K562 (cell line): ENCODE results near the gene H3-3A. TPM values are rescaled to one million over a fixed set of nuclear protein-coding genes. Genes with fewer than 3 reads are reported as not detected.

Experiments
- BRD4 ChIP-seq: fragments of 200-600 bp; sonication (generic); IDR thresholded peaks from 2 replicates; pipeline ENCODE4 v1.6.1; 2017; ENCODE audit warnings: inconsistent platforms
- CHD2 ChIP-seq: IDR thresholded peaks from 2 replicates; pipeline ENCODE4 v1.6.1; 2011; ENCODE audit warnings: low read depth, low read length
- CREM ChIP-seq: IDR thresholded peaks from 2 replicates; pipeline ENCODE4 v1.6.1; 2014; ENCODE audit warnings: antibody characterized with exemption, low read depth
- DPF2 ChIP-seq: fragments of 450-650 bp; IDR thresholded peaks from 2 replicates; pipeline ENCODE4 v1.6.1; 2016
- GABPB2 ChIP-seq: fragments of 250-450 bp; sonication (Bioruptor Pico); conservative IDR thresholded peaks from 2 replicates; pipeline ENCODE4 v1.5.1; 2021; ENCODE audit warnings: mild to moderate bottlenecking
- HNRNPH1 ChIP-seq: fragments of 200-400 bp; formaldehyde crosslinking; optimal IDR thresholded peaks from 2 replicates; pipeline ENCODE3; 2017; ENCODE audit warnings: low read depth, mild to moderate bottlenecking, low read length, moderate library complexity
- L3MBTL2 ChIP-seq: fragments of 450-650 bp; IDR thresholded peaks from 2 replicates; pipeline ENCODE4 v1.6.1; 2016; ENCODE audit warnings: mild to moderate bottlenecking, moderate library complexity
- LARP7 ChIP-seq: fragments of 450-650 bp; IDR thresholded peaks from 2 replicates; pipeline ENCODE4 v1.6.1; 2016
- MTA3 ChIP-seq: fragments of 450-650 bp; formaldehyde crosslinking; IDR thresholded peaks from 2 replicates; pipeline ENCODE4 v1.6.1; 2017; ENCODE audit warnings: mild to moderate bottlenecking, borderline replicate concordance
- NFXL1 ChIP-seq: fragments of 450-650 bp; formaldehyde crosslinking; IDR thresholded peaks from 2 replicates; pipeline ENCODE4 v1.4.0; 2021; ENCODE audit warnings: mild to moderate bottlenecking
- PHF21A ChIP-seq: fragments of 450-650 bp; IDR thresholded peaks from 2 replicates; pipeline ENCODE4 v1.6.1; 2017; ENCODE audit warnings: low read depth, borderline replicate concordance
- PML ChIP-seq: IDR thresholded peaks from 2 replicates; pipeline ENCODE4 v1.6.1; 2012; ENCODE audit warnings: low read length, inconsistent platforms
- SIN3B ChIP-seq: fragments of 450-650 bp; IDR thresholded peaks from 2 replicates; pipeline ENCODE4 v1.6.1; 2017; ENCODE audit warnings: low read depth, mild to moderate bottlenecking, moderate library complexity
- SREBF1 ChIP-seq: fragments of 150-350 bp; IDR thresholded peaks from 2 replicates; pipeline ENCODE4 v1.6.1; 2014; ENCODE audit warnings: antibody characterized with exemption, low read depth, low read length, borderline replicate concordance
- STAG1 ChIP-seq: sonication (generic); formaldehyde crosslinking; IDR thresholded peaks from 2 replicates; pipeline ENCODE4 v1.5.0; 2020; ENCODE audit warnings: missing genetic modification reagents, borderline replicate concordance
- TARDBP ChIP-seq: fragments of 450-650 bp; IDR thresholded peaks from 2 replicates; pipeline ENCODE4 v1.6.1; 2016
- ZNF134 ChIP-seq: fragments of 250-450 bp; sonication (Bioruptor Pico); conservative IDR thresholded peaks from 2 replicates; pipeline ENCODE4 v1.4.0; 2020
- ZNF197 ChIP-seq: fragments of 200-800 bp; sonication (Bioruptor generic); IDR thresholded peaks from 2 replicates; pipeline ENCODE4 v1.6.1; 2016; ENCODE audit warnings: low read depth, missing genetic modification characterization, missing compliant biosample characterization
- ZZZ3 ChIP-seq: fragments of 450-650 bp; IDR thresholded peaks from 2 replicates; pipeline ENCODE4 v1.6.1; 2016; ENCODE audit warnings: antibody characterized with exemption, mild to moderate bottlenecking, moderate library complexity
- polyA plus RNA-seq, 8 experiments: library from polyadenylated mRNA; depleted of rRNA in 4 of 8; stranded (reverse) in 5 of 8; unstranded in 3 of 8; fragments of >200 nt; fragmentation: Nextera tagmentation in 2 of 8; fragmentation: Illumina TruSeq in 1 of 8; extraction: Ambion mirVana in 2 of 8; extraction: Trizol in 1 of 8; gene quantifications; 2 replicates each; pipeline versions ENCODE4 v1.2.1 to v1.2.3, GENCODE V29; 2011 to 2014; ENCODE audit warnings: inconsistent platforms in 1 of 8, missing spikeins in 1 of 8
- total RNA-seq, 7 experiments: library from RNA; depleted of rRNA in 6 of 7; stranded (reverse); fragments of >200 nt in 6 of 7; fragmentation: Illumina TruSeq in 2 of 7; extraction: Trizol in 2 of 7; gene quantifications; 2 replicates each; pipeline versions ENCODE4 v1.2.1 to v1.2.3, GENCODE V29; 2011 to 2021; ENCODE audit warnings: low replicate concordance in 1 of 7
- TF ChIP-seq, protein P1 (sequence below): fragments of 450-650 bp; IDR thresholded peaks from 2 replicates; pipeline ENCODE4 v1.7.0; 2016; ENCODE audit warnings: borderline replicate concordance
- TF ChIP-seq, protein P2 (sequence below): IDR thresholded peaks from 2 replicates; pipeline ENCODE4 v1.6.1; 2014; ENCODE audit warnings: antibody characterized with exemption
- TF ChIP-seq, protein P3 (sequence below): fragments of 450-650 bp; formaldehyde crosslinking; IDR thresholded peaks from 2 replicates; pipeline ENCODE4 v1.4.0; 2022; ENCODE audit warnings: missing genetic modification characterization
- TF ChIP-seq, protein P4 (sequence below): sonication (generic); formaldehyde crosslinking; IDR thresholded peaks from 2 replicates; pipeline ENCODE4 v1.8.1; 2023; ENCODE audit warnings: mild to moderate bottlenecking, missing genetic modification reagents

The H3-3A gene
- total and polyA plus RNA-seq, 9 of the 15 experiments (the other 6 are each of a cell fraction or from before 2014, with no cell fraction given): 426 to 1,083 (median 591) TPM

DNA sequence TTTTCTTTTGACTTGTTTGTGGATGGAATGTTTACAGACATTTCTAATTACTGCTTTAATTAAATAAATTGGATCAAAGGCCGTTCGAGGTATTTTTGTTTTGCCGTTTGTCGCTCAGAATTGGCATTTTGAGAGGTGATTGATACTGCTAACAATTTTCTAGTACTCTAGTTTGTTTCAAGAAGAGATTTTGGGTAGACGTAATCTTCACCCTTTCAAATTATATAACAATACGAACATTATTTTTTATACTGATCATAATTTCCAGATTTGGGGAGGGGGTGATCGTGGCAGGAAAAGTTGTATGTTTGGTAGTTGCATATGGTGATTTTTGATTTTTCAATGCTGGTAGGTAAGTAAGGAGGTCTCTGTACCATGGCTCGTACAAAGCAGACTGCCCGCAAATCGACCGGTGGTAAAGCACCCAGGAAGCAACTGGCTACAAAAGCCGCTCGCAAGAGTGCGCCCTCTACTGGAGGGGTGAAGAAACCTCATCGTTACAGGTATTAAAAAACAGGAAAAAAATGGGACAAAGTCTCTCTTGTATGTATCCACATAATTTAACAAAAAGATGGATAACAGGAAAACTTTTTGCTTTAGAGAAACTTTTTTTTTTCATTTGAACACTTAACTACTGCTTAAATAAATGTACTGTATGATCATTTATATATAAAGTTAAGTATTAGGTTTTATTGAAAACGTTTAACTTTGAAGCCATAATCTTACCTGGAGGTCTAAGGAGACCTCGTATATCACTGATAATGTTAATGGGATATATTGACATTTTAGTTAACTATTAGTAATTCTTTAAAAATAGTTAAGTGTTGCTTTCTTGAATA is 1.7 kb downstream of the H3-3A start (continued):
- TF ChIP-seq, protein P1, sequence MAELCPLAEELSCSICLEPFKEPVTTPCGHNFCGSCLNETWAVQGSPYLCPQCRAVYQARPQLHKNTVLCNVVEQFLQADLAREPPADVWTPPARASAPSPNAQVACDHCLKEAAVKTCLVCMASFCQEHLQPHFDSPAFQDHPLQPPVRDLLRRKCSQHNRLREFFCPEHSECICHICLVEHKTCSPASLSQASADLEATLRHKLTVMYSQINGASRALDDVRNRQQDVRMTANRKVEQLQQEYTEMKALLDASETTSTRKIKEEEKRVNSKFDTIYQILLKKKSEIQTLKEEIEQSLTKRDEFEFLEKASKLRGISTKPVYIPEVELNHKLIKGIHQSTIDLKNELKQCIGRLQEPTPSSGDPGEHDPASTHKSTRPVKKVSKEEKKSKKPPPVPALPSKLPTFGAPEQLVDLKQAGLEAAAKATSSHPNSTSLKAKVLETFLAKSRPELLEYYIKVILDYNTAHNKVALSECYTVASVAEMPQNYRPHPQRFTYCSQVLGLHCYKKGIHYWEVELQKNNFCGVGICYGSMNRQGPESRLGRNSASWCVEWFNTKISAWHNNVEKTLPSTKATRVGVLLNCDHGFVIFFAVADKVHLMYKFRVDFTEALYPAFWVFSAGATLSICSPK: no peak; the same call in 1 of the 2 replicates
- TF ChIP-seq GABPB2 (CRISPR knock-in tag) (no peak), MTA3 (peak; percentile 96), ZNF134 (CRISPR knock-in tag) (no peak), DPF2 (no peak), SREBF1 (no peak), L3MBTL2 (0 out of 2 replicates have a peak, but pooled peaks have one; percentile 34), TARDBP (no peak), NFXL1 (CRISPR knock-in tag) (no peak), PHF21A (no peak), ZZZ3 (peak; percentile 69; the same call in 1 of the 2 replicates), STAG1 (CRISPR knock-in tag) (no peak), PML (peak; percentile 61; the same call in 1 of the 2 replicates), BRD4 (no peak), CREM (0 out of 2 replicates have a peak, but pooled peaks have one; percentile 12), SIN3B (no peak), CHD2 (no peak), LARP7 (no peak), HNRNPH1 (no peak), ZNF197 (CRISPR knock-in tag) (no peak)
- TF ChIP-seq, protein P2, sequence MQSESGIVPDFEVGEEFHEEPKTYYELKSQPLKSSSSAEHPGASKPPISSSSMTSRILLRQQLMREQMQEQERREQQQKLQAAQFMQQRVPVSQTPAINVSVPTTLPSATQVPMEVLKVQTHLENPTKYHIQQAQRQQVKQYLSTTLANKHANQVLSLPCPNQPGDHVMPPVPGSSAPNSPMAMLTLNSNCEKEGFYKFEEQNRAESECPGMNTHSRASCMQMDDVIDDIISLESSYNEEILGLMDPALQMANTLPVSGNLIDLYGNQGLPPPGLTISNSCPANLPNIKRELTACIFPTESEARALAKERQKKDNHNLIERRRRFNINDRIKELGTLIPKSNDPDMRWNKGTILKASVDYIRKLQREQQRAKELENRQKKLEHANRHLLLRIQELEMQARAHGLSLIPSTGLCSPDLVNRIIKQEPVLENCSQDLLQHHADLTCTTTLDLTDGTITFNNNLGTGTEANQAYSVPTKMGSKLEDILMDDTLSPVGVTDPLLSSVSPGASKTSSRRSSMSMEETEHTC: no peak
- TF ChIP-seq, protein P3, sequence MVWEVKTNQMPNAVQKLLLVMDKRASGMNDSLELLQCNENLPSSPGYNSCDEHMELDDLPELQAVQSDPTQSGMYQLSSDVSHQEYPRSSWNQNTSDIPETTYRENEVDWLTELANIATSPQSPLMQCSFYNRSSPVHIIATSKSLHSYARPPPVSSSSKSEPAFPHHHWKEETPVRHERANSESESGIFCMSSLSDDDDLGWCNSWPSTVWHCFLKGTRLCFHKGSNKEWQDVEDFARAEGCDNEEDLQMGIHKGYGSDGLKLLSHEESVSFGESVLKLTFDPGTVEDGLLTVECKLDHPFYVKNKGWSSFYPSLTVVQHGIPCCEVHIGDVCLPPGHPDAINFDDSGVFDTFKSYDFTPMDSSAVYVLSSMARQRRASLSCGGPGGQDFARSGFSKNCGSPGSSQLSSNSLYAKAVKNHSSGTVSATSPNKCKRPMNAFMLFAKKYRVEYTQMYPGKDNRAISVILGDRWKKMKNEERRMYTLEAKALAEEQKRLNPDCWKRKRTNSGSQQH (CRISPR knock-in tag): peak; percentile 72; the same call in 1 of the 2 replicates
- TF ChIP-seq, protein P4, sequence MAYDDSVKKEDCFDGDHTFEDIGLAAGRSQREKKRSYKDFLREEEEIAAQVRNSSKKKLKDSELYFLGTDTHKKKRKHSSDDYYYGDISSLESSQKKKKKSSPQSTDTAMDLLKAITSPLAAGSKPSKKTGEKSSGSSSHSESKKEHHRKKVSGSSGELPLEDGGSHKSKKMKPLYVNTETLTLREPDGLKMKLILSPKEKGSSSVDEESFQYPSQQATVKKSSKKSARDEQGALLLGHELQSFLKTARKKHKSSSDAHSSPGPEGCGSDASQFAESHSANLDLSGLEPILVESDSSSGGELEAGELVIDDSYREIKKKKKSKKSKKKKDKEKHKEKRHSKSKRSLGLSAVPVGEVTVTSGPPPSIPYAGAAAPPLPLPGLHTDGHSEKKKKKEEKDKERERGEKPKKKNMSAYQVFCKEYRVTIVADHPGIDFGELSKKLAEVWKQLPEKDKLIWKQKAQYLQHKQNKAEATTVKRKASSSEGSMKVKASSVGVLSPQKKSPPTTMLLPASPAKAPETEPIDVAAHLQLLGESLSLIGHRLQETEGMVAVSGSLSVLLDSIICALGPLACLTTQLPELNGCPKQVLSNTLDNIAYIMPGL (CRISPR knock-in tag): peak; percentile 28; the same call in 1 of the 2 replicates
